Dedifferentiated amniotic fluid mesenchymal stem cell (primary cell): ENCODE measurements around the gene HP.
A peak's percentile ranks its signal among the peaks of the same experiment; 100 is the strongest.
"Not testable (repeated sequence)": the region's sequence is repeated elsewhere in the genome, so short reads cannot be mapped to it uniquely, and the experiment has no call there.

ENCODE experiments used
- DNase-seq: peaks from one replicate; pipeline ENCODE4 v3.0.0-alpha.2; 2016; ENCODE audit errors: extremely low spot score

Gene HP

DNA sequence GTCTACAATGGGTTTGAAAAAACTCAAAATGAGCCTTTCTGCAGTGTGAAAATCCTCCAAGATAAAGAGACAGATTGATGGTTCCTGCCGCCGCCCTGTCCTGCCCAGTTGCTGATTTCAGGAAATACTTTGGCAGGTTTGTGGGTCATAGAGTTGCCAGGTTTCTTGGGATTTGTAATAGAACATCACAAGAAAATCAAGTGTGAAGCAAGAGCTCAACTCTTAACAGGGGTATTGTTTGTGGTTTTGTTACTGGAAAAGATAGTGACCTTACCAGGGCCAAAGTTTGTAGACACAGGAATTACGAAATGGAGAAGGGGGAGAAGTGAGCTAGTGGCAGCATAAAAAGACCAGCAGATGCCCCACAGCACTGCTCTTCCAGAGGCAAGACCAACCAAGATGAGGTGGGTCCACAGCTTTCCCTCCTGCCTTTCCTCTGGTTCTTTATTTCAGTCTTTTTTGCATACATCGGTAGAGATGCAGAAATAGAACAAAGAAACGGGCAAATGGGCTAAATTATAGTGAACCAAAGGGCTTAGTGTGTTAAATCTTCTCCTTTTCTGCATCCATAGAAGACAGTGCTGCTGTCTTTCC lies at the start of gene HP:
HP (plus strand) TSS at position 252 of the 594 bp plus-strand sequence; CDS start at position 400, 148 bp downstream.
- DNase-seq = not testable (repeated sequence)

GRCh38 chr16:72008065-72008423 lies 46.3 kb upstream of the HP start:
- not testable (repeated sequence) for DNase-seq

GRCh38 chr16:72008424-72009216 lies 45.7 kb upstream of the HP start, which contains the start of gene DHODH:
TSS of gene DHODH (plus strand) at chr16:72008744. CDS start at chr16:72008765, 21 bp downstream.
- peak; percentile 94 for DNase-seq

GRCh38 chr16:72009779-72010178 lies 44.5 kb upstream of the HP start:
- no peak for DNase-seq

GRCh38 chr16:72012607-72013006 lies 41.7 kb upstream of the HP start:
- DNase-seq = no peak

GRCh38 chr16:72013389-72013788 lies 40.9 kb upstream of the HP start:
- DNase-seq = no peak

- DNase-seq = no peak
These were observed 40.3 kb upstream of the HP start for GRCh38 chr16:72013888-72014581.

DNA sequence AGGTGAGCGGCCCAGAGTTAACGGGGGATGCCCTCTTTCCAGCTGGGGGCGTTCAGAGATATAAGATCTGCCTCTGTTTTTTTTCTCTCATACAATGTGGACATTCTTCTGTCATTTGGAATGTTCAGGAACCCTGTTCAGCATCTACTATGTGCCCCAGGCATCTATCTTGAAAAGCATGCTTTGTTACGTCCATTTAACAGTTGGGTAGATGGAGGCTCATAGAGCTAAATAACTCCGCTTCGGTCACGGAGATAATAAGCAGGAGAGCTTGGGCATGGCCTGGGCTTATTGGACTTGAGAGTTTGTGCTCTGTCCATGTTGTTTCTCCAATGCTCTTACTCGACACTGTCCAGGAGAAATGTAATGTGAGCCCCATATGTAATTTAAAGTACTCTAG lies 39.6 kb upstream of the HP start:
- no peak for DNase-seq

DNA sequence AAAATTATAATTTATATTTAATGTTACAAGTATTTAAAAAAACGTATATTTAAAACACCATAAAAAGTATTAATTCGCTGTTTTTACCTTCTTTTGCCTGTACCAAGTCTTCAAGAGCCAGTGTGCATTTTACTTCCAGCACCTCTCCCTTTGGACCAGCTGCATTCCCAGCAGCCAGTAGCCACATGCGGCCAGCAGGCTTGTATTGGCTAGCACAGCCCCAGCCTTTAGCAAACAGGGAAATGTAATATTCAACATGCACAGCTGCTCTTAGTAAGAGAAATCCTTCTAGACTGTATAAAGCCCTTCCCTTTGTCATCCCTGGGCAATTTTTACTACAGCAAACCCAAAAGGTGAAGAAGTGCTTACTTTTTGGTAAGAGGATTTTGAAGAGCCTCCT lies 39.2 kb upstream of the HP start:
- no peak for DNase-seq

GRCh38 chr16:72018470-72018869 lies 35.8 kb upstream of the HP start:
- DNase-seq = no peak

- DNase-seq = no peak
These were observed 33.3 kb upstream of the HP start for GRCh38 chr16:72021043-72021442.

DNA sequence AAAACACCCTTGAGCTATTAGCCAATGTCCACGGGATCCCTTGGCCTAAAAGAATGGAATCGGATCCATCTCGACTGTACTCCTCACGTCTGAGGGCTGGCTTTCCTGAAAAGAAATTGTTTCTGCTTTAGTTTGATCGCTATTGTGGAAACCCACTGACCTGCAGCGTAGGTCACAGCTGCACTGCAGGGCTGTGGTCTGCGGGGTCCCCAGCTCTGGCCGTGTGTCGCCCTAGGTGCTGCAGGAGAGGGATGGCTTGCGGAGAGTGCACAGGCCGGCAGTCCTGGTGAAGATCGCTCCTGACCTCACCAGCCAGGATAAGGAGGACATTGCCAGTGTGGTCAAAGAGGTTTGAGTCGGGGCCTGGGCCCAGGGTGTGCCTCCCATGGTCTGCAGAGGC lies 32.2 kb upstream of the HP start:
- no peak for DNase-seq

GRCh38 chr16:72023962-72024361 lies 30.3 kb upstream of the HP start:
- no peak for DNase-seq

GRCh38 chr16:72024862-72025382 lies 29.4 kb upstream of the HP start:
- no peak for DNase-seq

GRCh38 chr16:72025404-72026114 lies 28.7 kb upstream of the HP start:
- no peak for DNase-seq

DNA sequence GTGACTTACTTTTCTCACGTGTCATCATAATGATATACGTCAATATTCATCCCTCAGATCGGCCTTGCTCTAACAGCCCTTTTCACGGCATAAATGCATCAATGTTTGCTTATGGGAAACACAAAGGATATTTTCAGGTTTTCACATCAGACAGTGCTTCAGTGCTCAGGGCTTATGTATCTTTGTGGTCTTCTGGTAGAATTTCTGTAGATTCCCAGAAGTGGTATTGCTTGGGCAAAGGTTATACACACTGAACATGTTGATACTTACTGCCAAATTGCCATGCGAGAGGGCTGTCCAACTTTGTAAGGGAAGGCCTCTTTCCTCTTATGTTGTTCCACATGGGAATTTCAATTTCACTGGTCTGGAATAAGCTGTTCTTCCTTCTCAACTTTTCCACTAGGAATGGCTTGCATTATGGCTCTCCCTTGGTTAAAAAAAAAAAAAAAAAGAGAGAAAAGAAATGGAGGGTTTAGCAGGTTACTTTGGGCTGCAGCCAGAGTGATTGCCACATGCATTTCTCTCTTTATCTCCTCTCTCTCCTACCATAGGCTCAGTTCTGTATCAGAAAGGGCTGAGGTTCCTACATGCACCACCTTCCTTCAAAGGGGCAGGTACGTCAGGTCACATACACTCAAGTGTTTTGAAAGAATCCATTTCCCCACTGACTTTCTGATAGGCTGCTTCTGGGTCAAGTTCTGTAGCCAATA lies 26.5 kb upstream of the HP start:
- DNase-seq = no peak

DNA sequence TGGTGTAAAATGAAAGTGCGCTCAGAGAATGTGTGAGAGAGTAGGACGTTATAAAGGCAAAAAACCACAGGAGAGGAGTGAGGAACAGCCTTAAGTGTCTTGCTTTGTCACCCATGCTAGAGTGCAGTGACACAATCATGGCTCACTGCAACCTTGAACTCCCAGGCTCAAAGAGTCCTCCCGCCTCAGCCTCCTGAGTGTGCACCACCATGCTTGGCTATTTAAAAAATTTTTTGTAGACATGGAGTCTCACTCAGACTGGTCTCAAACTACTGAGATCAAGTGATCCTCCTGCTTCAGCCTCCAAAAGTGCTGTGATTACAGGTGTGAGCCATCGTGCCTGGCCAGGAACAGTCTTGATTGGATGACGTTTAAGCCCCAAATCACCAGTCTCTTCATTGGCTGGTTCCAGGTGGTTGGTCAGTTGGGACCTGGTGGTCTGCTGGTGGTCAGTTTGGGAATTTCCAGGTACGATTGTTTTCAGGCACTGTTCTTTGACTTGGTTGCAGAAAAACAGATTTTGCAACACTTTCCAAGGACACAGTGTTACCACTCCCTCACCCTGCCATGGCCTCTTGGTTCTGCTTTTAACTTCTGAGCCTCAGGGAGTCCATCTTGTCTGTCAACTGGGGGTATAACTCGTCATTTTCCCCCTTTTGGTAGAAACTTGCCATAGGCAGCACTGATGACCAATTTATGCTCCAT lies 24.6 kb upstream of the HP start:
- DNase-seq = no peak

DNA sequence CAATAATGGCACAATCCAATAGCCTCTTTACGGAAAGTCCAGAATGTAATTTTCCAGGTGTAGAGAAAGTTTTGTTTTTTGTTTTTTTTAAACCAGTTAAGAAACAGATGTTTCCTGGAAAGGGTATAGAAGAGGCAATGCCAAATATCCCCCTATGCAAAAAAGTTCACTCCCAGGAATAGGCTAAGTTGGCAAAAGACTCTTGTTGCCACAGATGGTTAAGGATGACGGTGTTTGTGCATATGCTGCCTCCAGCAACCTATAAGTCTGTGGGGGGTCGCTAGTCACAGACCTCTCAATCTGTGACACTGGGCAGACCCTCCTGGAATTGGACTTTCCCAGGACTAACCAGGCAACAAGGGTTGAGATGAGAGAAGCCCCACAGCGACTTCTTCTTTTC lies 20.9 kb upstream of the HP start:
- no peak for DNase-seq

- DNase-seq = no peak
These were observed 18.2 kb upstream of the HP start for GRCh38 chr16:72036098-72036497.

- no peak for DNase-seq
These were observed 12.1 kb upstream of the HP start for GRCh38 chr16:72042157-72042660.

DNA sequence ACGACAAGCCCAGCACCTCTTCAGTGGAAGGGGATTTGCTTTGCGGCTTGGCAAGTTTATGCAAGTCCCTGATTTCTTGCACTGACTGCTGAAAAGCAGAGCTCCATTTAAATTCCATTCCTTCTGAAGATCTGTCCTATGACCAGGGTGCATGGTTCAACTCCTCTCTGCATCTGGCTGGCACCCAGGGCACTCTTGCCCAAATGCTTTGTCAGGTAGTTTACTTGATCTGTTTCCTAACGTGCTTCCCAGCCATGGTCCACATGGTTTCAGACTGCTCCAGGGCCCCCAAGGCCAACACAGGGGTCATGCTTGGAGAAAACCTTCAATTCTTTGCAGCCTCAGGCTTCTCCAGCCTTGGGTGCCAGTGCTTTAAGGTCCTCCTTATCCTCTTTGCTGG lies 11.2 kb upstream of the HP start:
- DNase-seq = no peak
